Stimulated activated CD4-positive, alpha-beta T cell treated with anti-CD3 and anti-CD28 coated beads, Interleukin-1b, Interleukin-23, amount 100 ng/mL, for 1 hour (primary cell): ENCODE data around the gene FETUB.

ENCODE experiments used
- DNase-seq, 2 donors: peaks; one replicate each; pipeline ENCODE4 v3.0.0-alpha.2; 2020; ENCODE audit warnings: low read depth in 2 of 2

FETUB gene, protein sequence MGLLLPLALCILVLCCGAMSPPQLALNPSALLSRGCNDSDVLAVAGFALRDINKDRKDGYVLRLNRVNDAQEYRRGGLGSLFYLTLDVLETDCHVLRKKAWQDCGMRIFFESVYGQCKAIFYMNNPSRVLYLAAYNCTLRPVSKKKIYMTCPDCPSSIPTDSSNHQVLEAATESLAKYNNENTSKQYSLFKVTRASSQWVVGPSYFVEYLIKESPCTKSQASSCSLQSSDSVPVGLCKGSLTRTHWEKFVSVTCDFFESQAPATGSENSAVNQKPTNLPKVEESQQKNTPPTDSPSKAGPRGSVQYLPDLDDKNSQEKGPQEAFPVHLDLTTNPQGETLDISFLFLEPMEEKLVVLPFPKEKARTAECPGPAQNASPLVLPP

GRCh38 chr3:186639778-186640472 lies at the start of gene FETUB:
Gene FETUB (plus strand): TSS chr3:186640399. CDS start chr3:186640461, 62 bp downstream.
- no peak for DNase-seq

DNA sequence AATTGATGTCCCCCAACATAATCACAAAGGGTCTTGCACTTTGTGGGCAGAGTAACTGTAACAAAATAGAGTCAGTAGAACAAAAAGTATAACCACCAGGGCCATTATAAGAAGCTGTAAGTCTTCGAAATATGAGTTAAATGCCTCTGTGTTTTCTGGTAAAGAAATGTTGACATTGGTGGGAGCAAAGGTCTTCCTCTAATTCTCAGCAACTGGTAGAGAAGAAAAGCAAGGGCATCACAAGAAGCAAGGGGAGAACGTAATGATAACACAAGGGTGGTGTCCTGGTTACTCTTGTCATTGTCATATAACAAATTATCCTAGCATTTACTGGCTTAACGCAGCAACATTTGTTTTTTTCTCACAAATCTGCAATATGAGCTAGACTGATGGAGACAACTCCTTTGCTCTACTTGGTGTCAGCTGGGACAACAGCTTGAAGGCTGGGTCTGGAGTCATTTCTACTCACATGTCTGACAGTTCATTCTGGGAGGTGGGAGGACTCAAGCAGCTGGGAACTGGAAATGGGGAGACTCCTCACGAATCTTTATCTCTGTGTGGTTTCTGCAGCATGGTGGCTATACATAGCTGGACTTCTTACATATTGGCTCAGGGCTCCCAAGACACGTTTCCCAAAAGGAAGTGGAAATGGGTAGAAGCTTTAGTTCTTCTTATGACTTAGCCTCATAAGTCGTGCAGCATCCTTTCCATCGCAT lies 49.5 kb upstream of the FETUB start:
- no peak for DNase-seq

DNA sequence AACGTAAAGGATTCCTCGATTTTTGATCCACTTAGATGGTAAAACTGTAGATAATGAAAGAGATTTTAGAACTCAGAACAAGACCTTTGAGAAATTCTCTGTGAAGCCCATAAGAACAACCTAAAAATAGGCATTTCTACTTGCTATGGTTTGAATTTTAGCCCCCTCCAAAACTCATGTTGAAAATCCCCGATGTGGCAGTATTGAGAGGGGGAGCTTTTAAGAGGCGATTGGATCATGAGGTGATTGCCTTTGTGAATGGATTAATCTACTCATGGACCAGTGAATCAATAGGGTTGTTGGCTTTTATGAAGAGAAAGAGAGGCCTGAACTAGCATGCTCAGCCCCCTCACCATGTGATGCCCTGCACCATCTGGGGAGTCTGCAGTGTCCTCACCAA lies 47.5 kb upstream of the FETUB start:
- no peak for DNase-seq

DNA sequence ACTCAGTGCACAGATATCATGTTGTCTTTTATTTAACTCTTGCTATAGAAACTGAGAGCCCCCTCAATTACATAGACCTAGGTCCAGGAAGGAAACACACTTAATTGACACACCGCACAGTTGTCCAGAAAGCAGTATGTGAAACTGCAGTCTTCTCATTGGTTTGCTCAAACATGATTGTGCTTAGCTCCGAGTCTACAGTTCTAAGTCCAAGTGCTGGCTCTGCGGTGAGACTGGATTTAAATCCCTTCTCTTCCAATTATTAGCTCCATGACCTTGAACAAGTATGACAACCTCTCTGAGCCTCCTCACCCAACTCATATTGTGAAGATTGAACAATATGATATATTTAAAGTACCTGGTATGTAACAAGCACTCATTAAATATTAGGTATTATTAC lies 46.3 kb upstream of the FETUB start:
- no peak for DNase-seq

DNA sequence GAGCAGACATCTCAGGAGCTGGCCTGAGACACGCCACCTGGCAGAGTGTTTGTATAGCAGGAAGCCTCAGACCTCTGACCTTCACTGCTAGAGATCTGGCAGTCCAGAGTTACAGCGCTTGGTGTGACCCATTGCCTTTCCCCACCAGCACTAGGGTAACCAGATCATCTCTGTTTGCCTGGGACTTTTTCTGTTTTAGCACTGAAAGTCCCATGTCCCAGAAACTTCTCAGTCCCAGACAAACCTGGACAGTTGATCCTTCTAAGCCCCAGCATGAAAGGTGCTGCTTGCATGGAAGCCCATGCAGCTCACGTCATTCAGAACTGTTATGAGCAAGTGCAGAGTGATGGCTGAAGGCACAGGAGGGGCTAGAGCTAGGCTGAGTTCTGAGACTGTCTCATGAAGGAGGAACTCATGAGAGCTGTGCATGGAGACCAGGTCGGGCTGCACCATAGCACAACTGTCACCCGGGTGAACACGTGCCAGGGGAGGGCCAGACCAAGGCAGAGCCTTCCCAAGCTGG lies 45.5 kb upstream of the FETUB start:
- DNase-seq, result no peak

DNA sequence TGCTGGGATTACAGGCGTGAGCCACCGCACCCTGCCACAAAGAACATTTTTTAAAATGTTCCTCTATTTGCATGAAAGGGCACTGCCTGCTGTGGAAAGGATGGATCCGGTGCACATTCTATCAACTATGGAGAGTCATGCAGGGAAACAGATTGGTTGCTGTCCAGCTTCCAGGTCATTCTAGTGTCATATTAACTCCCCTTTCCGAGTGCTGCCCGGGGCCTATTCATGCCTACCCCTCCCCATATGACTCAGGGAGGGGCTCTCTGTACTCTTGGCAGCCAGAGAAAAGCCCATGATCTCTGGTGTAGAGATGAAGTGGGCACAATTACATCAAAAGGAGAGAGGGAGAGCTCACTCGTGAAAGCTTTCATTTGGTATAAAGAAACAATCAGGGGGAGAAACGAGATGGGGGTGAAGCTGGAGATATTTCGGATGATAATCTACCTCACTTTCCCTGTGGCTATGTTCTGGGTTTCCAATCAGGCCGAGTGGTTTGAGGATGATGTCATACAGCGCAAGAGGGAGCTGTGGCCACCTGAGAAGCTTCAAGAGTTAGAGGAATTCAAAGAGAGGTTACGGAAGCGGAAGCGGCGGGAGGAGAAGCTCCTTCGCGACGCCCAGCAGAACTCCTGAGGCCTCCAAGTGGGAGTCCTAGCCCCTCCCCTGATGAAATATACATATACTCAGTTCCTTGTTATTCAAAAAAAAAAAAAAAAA lies 43.5 kb upstream of the FETUB start:
- no peak for DNase-seq

DNA sequence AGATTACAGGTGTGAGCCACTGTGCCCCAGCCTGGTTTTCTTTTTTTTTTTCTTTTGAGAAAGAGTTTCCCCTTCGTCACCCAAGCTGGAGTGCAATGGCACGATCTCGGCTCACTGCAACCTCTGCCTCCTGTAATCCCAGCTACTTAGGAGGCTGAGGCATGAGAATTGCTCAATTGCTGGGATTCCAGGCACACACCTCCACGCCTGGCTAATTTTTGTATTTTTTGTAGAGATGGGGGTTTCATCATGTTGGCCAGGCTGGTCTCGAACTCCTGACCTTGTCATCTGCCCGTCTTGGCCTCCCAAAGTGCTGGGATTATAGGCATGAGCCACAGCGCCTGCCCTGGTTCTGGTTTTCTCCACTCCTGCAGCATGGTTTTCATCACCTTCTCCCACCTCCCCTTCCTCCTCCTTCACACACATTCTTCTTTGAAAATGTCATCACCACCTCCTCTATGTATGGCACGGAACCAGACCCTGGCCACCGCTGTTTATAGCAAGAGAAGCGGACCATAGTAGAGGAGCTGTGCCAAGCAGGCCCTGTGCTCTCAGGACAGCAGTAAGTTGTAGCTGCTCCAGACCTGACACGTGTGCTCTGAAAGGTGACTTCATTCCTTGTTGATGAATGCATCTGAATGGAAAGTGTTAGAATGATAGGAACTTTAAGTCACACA lies 42.0 kb upstream of the FETUB start:
- no peak for DNase-seq

- DNase-seq, result no peak
These were observed 41.4 kb upstream of the FETUB start for GRCh38 chr3:186598794-186599141.

DNA sequence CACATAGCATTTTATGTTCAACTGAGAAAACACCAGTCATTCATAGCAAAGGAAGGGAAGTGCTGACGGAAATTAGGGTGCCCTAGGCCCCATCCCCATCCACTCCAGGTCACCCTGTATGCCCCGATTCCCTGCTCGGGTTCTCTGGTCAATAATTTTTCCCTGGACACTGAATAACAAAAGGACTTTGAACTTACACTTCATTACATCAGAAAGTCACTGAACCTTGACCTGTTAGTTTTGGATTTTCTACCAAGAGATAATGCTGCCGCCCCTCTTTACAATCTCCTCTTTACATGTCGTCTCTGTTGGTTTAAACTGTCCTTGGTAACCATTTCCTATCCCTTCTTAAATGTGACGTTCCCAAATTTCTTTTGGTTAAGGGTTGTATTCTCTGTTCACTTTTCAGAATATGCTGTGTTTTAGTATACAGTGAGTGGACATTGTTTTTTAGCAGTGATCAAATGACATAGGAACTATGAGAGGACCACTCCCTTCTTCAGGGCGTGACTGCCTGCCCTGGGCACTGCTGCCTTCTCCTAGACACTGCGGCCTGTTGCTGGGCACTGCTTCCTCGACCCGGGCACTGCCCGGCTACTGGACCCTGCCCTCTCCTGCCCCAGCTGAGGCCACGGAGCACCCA lies 40.9 kb upstream of the FETUB start:
- no peak for DNase-seq

- DNase-seq, result no peak
These were observed 40.4 kb upstream of the FETUB start for GRCh38 chr3:186599785-186600166.

DNA sequence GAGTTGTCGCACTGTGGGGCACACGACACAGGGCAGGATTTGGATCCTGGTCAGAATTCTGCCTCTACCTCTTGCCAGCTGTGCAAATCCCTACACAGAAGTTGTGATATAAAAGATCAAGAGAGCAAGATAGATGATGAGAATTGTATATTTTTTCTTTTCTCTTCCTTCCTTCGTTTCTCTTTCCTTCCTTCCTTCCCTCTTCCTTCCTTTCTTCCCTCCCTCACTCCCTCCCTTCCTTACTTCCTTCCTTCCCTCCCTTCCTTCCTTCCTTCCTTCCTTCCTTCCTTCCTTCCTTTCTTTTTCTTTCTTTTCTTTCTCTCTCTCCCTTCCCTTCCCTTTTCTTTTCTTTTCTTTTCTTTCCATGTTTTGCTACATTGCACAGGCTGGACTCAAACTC lies 39.3 kb upstream of the FETUB start:
- DNase-seq, result no peak

DNA sequence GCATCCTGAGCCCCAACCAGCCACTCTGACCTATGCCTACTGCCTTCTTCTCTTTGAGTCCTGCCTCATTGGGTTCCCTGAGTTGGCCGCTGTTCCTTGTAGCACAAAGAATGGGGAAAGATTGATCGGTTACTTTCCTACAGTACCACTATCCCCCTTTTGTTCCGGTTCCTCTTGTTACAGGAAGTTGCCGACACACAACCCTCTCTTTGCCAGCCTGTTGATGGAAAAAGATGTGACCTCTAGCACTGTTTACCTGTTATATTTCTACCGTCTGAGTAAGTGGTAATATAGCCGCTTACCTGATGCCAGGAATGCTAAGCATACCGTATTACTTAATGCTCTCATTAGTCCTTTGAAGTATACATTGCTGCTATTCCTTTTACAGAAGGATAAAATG lies 37.0 kb upstream of the FETUB start:
- DNase-seq, result no peak

DNA sequence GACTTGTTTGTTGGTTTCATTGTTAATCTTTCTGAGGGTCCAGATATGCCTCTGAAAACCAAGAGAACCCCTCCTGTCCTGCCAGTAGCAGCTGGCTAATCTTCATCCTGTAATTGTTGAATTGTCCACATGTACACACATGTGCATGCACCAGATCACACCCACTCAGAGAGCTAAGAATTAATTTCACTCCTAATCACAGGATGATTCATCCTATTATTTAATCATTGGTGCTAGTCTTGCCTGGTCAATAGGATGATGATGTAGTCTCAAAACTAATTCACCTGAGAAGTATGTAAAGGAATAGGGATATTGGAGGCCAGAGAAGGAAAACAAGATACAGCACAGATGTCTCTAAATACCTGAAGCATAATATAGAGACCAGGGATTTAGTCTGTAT lies 35.1 kb upstream of the FETUB start:
- DNase-seq, result no peak

DNA sequence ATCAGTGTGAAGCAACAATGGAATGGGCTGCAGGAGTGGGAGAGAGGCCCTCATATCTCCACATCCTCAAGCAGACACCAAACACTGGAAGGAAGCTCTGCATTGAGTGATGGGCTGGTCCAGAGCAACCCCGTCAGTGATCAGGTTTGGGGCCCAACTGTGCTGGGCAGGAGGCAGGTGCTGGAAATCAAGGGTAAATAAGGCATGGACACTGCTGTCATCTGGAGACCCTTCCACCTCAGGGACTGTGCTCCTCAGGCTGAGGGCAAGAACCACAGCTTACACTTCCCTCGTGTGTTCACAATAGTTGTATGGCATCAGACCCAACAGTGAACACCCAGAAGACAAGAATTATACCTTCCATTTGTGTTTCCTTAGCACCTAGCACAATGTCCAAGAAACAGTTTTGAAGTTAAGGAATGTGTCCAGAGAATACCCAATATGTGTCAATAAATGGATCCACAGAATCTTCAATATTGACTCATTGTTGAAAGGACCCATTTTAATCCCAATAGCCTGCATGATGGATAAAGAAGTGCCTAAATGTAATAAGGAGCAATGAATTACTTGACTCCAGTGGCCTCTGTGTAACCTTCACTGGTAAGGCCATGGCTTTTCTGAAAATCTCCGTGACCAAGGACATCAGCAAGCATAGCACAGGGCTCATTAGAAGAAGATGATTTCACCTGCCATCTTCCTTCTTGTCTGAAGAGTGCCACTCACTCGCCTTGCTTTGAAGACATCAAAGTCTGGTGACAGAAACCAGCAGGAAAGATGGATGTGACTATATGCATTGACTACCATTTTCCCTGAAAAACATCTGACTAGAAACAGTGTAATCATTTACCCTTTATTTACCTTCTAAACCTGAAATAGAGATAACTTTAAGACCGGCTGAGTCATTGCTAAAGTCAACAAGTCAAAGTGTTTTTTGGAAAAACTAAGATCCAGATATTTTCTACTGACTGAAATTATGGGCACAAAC lies 34.3 kb upstream of the FETUB start:
- no peak for DNase-seq

GRCh38 chr3:186608624-186609215 lies 31.5 kb upstream of the FETUB start:
- no peak for DNase-seq

GRCh38 chr3:186609247-186609868 lies 30.8 kb upstream of the FETUB start:
- DNase-seq, result no peak

DNA sequence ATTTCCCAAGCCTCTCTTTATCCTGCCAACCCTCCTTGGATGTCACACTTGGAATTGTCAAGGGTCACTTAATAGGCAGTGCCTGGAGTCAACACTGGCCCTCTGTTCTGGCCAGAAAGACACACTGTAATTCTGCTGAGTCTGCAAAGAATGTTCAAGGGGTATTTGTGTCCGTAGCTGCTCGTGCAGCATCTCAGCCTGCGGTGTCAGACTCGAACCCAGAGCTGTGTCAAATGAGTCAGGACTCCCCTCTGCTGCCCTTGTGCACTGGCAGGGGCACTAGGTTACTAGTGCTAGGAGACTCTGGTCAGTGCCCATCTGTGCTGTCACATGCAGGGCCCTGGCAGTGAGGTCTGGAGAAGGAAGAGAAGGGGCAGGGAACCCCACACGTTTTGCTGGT lies 28.1 kb upstream of the FETUB start:
- DNase-seq, result no peak

- DNase-seq, result no peak
These were observed 27.2 kb upstream of the FETUB start, which contains the start of gene AHSG for GRCh38 chr3:186612721-186613636. Gene AHSG (plus strand): TSS chr3:186613060. CDS start chr3:186613142, 82 bp downstream.
